ENCODE measurements around the gene SUMO3.
"Not testable (repeated sequence)": the region's sequence is repeated elsewhere in the genome, so short reads cannot be mapped to it uniquely, and the experiment has no call there.

Gene SUMO3

DNA sequence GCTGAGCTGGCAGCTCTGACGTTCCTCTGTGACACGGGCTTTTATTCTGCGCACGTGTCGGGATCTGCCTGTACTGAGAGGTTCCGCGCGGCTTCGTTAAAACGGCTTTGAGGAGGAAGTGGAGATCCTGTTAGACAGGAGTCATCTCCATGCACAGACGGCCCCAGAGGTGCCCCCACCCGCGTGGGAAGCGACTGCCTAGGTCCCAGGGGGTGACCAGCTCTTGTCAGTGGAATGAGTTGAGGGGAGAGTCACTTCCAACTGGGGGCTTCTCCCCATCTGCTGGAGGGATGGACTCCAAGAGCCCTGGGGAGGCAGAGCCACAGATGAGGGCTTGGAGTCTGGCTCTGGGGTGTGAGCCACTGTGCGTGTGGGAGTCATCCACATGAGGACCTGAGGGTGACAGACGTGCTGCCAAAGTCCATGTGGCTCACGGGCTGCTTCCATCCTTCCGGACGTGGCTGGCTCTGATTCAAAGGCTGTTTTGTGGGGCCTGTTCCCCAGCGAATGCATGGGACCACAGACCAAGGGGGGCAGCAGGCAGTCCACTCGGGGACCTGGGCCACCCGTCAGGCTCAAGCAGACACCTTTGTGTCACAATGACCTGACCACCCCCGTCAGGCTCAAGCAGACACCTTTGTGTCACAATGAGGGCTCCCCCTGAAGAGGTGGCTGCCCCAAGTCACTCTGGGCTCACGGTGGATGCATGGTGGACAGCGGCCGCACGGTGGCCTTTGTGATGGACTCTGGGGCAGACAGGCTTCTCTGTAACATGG lies 28.8 kb upstream of the SUMO3 start:
- no peak for DNase-seq

DNA sequence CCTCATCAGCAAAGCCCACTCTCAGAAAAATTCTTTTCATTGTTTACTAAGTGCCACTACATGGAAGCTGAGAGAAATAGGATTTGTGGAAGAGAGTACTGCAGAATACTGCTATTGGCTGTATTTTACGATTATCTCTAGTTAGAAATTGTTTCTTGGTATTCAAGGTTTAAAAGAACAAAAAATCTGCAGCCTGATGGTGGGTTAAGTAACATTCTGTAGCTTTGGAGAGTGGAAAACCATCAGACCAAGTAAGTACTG lies 28.3 kb upstream of the SUMO3 start:
- no peak for DNase-seq

DNA sequence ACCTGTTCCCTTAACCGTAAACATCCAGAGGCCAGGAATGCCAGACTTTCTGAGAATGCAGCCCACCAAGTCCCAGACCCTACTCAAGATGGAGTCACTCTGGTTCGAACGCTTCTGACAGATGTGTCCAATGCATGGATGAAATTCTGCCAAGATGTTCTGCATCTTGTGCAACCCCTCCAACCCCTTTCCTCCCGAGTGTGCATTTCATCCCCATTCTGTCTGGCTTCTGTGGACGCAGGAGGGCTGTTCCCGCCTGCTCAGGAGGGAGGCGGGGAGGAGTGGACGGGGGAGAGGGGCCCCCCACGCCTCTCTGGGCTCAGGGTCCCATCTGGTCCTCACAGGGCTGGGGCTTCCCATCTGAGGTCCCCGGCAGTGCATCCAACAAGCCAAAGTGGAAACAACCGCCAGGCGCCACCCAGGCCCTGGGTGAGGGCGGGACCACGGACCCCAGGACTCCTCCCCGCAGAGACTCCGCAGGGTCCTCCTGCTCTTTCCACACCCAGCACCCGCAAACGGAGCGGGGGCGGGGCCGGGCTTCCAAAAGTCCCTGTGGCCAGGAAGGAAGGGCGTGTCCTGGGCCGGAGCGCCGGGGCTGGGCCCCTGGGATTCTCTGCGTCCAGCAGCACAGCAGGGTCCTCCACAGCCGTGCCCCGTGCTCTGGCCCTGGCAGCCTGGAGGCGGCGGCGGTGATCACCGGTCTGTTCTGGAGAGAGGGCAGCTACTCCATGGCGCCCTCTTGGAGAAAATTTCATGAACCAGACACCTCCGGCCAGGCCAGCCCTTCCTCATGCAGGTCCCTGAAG lies 27.8 kb upstream of the SUMO3 start:
- peak; percentile 54 for DNase-seq

DNA sequence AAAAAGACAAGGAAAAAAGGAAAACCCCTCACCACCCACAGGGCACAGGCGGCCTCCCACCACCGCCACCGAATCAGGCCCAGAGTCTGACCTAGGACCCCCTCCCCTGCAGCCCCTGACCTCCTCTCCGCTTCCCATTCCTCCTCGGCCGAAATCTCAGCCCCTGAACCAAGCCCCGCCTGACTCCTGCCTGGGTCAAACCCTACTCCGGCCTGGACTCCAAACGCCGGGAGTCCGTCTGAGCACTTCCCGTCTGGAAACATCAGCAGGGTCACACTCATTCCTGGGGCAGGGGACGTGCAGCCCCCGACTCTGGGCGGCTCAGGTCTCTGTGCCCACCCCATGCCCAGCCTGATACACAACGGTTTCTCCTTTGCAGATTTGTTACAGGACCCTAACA lies 26.4 kb upstream of the SUMO3 start:
- no peak for DNase-seq

DNA sequence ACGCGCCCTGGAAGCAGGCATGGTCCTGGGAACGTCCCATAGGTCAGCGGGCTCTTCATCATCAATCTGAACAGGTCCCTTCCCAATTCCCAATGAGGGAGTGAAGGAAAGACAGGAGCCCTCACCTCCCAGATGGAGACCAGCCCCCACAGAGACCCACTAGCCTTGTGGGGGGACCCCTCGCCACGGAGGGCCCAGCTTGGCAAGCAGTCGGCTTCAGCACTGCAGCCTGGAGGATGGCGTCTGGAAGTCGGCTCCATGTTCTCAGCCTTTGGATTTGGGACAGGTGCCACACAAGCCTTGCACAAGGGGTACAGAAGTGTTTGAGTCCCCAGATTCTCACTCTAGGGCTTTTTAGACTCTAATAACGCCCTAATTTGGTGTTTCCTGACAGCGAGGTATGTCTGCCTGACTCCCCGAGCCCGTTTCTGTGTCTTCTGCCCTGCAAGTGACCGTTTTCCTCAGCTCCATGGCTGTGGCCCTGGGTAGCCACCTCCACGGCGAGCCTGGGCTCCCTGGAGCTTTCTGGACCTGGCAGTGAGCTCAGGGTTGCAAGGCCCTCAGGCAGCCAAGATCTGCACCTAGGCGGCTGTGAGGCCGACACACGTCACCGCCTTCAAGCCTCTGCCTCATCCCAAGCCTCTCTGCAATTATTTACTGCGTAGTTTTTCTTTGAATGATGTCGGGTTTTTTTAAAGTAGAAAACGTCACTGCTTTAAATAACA lies 25.0 kb upstream of the SUMO3 start:
- DNase-seq, result no peak

DNA sequence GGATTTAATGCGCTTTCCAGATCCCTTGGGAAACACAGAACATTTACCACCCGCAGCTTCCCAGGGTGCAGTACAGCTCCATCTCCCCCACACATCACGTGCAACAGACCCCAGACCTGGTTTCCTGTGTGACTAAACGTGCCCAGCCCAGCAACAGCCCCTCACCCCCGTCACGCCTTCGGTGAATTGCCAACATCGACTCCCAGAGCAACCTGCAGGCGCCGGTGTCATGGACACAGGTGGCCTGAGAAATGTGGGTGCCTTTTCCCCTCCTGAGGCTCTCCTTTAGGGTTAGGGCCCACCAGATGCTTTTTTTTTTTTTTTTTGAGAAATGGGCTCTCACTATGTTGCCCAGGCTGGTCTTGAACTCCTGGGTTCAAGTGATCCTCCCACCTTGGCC lies 24.2 kb upstream of the SUMO3 start:
- no peak for DNase-seq

DNA sequence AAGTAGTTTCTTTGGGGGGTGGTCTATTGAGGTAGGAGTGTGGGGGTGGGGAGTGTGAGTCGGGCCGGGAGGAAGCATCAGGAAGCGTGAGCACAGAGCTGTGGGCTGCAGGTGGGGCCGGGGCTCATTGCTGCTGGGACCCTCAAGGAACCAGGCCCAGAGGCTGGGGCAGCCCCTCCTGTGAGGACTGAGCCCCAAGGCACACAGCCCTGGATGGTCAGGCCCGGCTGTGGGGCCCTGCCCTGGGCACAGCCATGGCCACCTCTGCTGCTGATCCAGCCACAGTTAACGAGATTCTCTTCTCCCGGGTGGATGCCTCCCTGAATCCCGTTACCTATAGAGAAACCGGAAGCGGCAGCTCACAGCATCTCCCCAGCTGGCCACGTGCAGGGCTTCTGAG lies 22.9 kb upstream of the SUMO3 start:
- DNase-seq, result no peak

DNA sequence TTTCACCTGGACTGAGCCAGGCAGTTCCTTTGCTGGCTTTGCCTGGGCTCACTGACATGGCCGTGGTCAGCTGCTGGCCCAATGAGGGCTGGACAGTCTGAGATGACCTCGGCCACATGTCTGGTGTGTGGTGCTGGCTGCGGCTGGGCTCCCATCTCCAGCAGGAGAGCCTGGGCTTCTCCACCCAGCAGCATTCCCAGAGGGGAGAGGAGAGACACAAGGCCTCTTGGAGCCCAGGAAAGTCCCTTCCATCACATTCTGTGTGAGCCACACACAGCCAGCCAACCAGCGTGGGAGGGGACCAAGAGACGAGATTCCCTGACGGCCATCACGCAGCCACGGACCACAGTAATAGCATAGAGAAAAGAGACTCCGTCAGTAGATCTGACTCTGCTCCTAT lies 21.1 kb upstream of the SUMO3 start:
- no peak for DNase-seq

DNA sequence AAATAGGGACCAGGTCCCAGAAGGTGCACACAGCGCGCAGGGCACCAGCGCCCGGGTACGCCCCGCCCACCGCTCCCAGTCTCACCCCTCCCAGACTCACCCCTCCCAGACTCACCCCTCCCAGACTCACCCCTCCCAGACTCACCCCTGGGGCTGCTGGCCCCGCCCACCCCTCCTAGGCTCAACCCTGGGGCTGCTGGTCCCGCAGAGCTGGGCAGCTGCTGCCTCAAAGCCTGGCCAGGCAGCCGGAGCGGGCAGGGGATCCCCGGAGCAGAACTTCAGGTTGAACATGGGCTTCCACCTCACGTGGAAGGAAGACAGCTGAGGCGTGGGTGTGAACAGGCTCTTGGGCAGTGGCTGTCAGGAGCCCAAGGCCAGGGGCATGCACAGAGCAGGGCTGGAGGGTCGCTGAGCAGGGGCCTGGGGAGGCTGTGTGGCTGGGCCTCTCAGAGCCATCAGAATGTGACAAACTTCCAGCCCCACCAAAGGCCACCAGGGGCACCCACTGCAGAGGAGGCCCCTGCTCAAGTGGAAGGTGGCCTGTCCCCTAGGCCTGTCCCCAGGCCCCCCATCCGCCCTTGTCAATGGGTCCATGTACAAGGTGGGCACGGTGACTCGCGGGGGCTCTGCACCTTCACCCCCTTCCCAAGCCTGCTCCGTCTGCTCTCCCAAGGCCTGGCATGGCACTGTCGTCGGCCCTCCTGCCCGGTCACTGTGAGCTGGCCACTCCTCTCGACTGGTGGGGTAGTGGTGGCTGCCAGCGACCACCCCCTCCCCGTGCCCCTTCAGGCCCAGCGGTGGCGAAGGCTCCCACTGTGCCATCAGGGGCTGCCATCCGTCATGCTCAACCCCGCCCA lies 20.4 kb upstream of the SUMO3 start:
- no peak for DNase-seq

DNA sequence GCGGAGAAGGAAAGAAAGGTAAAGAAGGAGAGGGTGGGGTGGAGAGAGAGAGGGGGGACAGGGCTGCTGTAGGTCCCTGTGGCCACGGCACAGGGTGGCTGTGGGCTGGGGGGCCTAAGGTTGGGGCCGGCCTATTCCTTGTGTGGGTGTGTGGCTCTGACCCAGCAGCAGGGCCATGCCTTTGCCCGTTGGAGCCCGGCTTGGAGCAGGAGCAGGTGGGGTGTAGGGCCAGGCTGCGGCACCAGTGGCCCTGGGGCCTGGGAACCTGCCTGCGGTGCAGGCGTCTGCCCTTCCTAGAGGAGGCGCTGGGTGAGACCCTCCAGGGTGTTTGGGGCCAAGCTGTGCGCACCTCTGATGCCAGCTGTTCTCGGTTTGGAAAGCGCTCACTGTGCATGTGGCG lies 19.7 kb upstream of the SUMO3 start:
- DNase-seq, result no peak

DNA sequence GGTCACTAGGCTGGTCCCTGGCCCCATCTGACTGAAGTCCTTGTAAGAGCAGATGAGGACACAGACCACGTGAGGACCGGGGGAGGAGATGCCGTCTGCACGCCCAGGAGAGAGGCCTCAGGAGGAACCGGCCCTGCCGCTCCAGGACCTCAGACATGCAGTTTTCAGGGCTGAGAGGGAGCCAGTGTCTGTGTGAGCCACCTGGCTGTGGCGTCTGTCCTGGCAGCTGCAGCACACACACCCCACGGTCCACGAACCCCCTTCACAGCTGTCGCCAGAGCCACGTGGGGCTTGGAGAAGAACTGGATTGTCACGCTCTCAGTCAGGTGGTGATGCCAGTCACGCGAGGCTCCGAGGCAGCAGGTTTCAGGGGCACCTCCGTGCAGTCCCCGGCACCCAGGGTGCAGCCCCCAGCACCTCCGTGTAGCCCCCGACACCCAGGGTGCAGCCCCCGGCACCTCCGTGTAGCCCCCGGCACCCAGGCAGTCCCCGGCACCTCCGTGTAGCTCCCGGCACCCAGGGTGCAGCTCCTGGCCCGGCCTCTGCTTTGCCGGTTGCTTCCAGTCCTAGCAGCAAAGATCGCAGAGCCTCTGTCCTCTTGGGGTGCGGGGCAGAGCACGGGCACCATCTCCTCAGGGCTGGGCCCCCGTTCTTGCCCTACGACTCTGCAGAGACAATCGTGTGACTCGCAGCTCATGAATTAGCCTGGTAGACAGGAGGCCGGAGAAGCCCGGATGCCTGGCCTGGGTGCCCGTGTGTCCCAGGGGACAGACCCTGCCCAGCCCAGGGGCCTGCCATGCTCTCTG lies 19.0 kb upstream of the SUMO3 start:
- DNase-seq, result peak; percentile 30

DNA sequence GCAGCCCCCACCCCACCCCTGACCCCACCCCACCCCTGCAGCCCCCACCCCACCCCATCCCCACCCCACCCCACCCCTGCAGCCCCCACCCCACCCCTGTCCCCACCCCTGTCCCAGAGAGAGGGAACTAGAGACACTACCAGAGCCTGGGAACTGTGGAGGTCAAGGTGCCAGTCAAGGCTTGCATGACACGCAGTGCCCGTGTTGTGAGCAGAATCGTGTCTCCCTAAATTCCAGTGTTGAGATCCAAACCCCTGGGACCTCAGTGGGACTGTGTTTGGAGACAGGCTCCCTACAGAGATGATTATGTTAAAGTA lies 18.4 kb upstream of the SUMO3 start:
- no peak for DNase-seq

DNA sequence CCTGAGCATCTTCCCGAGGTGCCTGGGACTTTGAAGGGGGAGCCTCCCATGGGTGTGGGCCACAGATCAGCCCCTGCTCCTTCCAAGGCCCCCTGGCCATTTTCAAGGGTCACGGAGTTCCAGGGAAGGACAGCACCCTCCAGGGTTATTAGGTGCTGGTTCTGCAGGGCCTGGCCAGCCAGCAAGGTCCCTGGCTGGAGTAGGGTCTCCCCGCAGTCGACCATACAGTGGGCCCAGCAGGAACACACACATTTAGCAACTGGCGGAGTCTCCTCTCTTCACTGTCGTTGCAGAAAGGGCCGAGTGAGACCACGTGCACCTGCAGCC lies 17.7 kb upstream of the SUMO3 start:
- no peak for DNase-seq

DNA sequence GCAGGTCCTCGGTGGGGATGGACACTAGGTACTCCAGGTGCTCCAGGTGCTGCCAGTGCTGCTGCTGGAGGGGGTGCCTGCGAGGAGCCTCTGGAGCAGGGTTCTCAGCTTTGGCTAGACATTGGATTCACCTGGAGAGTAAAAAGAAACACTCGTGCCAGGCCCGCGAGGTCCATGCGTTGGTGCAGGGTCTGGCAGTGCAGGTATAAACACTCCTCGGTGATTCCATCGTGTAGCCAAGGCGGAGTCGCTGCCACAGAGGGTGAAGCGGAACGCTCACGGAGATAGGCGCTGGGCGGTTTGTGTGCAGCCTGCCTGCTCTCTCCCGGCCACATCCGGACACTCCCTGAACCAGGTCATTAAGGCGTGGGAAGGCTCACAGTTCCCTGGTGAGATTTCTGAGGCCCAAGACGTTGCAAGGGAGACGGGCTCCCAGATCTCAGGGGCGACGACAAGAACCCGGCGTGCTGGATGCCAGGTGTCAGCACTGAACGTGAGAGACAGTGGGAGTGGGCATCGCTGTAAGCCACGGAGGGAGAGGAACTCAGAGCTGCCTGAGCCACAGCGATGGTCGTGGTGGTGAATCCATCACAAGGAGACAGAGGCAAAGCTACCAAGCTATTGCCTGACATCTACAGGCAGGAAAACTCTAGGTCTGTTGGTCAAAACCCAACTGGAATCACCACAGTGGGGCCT lies 17.2 kb upstream of the SUMO3 start:
- no peak for DNase-seq

DNA sequence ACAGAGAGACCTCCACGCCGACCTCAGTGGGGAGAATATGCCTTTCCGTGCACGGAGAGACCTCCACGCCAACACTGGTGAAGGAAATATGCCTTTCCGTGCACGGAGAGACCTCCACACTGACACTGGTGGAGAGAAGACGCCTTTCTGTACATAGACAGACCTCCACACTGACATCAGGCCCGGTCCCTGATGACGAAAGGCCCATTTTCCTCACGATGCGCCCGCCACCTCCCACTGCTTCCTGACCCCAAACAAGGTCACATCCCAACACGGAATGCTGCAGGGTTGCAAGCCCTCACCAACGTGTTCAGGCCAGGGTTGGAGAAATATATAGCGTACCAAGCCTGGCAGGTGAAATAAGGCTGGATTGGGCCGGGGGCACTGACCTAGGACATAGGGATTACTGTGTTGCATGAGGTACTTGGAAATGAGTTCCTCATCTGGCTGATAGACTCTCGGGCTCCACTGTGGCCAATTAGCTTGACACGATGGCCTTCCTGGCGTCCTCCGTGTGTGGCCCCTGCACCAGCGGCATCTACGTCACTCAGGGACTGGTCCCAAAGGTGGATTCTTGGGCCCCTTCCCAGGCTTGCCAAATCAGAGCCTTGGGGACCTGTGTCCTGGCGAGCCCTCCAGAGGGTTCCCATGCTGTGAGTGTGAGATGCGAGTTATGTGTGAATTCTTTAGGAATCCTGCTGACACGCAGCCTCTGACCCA lies 16.5 kb upstream of the SUMO3 start:
- no peak for DNase-seq

DNA sequence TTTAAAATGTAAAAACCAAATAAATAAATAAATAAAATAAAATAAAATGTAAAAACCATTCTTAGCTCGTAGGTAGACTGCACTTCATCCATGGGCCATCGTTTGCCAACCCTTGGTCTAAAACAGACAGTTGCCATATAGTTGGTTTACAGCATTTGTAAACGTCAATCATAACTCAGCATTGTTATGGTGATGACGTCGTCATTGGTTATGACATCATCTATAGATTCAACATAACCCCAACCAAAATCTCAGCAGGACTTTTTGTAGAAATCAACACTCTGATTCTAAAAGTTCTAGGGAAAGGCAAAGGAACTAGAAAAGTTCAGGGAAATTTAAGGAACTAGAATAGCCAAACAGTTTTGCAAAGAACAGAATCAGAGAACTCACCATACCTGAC lies 15.8 kb upstream of the SUMO3 start:
- DNase-seq, result no peak

DNA sequence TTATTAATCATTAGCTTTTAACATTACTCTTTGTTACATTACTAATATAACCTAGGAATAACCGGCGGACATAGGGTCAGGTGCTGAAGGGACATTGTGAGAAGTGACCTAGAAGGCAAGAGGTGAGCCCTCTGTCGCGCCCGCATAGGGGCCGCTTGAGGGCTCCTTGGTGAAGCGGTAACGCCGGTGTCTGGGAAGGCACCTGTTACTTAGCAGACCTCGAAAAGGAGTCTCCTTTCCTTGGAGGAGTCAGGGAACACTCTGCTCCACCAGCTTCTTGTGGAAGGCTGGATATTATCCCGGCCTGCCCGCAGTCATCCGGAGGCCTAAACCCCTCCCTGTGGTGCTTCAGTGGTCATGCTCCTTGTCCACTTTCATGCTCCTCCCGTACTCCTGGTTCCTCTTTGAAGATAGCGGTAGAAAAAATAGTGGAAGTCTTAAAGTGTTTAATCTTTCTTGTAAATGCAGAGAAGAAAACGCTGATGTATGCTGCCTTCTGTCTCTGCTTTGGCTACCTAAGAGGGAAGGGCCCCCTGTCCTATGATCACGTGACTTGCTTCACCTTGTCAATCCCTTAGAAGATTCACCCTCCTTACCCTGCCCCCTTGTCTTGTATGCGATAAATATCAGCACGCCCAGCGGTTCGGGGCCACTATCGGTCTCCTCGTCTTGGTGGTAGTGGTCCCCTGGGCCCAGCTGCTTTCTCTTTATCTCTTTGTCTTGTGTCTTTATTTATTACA lies 14.8 kb upstream of the SUMO3 start:
- DNase-seq, result not testable (repeated sequence)

DNA sequence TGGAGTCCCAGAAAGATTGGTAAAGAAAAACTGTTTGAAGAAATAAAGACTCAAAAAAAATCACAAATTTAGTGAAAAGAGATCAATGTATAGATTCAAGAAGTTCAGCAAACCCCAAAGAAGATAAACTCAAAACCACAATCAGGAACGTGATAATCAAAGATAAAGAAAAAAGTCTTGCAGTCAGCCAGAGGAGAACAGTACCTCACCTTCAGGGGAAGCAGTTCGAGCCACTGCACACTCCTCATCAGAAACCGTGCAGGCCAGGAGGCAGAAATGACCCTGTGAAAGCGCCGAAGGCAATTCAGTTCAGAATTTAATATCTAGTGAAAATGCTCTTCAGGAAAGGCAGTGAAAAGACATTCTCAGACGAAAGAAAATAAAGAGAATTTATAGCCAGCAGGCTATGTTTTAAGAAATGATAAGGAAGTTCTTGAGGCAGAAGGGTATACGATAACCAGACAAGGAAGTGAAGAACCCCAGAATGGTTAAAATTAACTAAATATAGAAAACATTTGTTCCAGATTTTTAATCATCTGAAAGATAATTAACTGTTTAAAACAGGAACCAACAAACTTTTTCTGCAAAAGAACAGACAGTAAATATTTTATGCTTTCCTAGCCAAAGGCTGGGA lies 13.5 kb upstream of the SUMO3 start:
- no peak for DNase-seq

DNA sequence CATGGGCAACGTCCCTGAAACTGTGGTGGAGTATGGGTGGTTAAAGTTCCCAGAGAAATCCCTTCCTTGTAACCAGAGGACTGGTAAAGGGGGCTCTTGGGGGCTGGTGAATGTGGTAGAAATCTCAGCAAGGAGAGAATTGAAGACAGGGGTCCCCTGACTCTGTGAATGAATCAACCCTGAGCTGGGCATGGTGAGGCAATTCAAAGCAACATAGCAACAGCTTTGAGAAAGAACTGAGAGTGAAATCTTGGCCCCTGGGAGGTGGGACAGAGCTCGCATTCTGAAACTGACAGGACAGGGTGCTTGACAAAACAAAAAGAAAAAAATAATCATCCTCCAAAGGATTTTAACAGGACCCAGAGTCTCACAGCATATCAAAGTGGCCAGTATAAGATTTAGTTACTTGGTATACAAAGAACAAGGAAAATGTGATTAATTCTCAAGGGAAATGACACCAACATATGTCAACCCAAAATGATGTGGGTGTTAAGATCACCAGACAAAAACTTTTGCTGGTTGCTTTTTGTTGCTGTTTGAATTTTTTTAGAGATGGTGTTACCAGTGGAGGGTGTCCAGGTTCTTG lies 11.7 kb upstream of the SUMO3 start:
- no peak for DNase-seq
